GM23338 (cell line): ENCODE results near the gene BAG2. TPM values are rescaled to one million over a fixed set of nuclear protein-coding genes. Genes with fewer than 3 reads are reported as not detected.

Experiments
- ATAC-seq: fragments of 200-7000 bp; cut with Tn5 transposase; 3 replicates; pipeline ENCODE4 v1.9.1; 2020
- DNase-seq: peaks from one replicate; pipeline ENCODE4 v3.0.0-alpha.2; 2015; ENCODE audit warnings: low spot score
- H2AFZ ChIP-seq: fragments of 200-600 bp; sonication (generic); 2 replicates; pipeline ENCODE4 v1.8.0; 2016; ENCODE audit warnings: antibody characterized with exemption, mild to moderate bottlenecking, moderate library complexity
- H3F3A ChIP-seq: fragments of 200-600 bp; sonication (generic); replicated peaks from 2 replicates; pipeline ENCODE4 v1.8.0; 2017; ENCODE audit warnings: antibody characterized with exemption, mixed run types, low read depth
- H3K27ac ChIP-seq: fragments of 200-600 bp; sonication (generic); 2 replicates; pipeline ENCODE4 v1.6.1; 2016; ENCODE audit warnings: low read depth
- H3K27me3 ChIP-seq: fragments of 200-600 bp; sonication (generic); 2 replicates; pipeline ENCODE4 v1.8.0; 2016; ENCODE audit warnings: mild to moderate bottlenecking, mixed run types, moderate library complexity; ENCODE audit not compliant: insufficient read depth
- H3K36me3 ChIP-seq: fragments of 200-600 bp; sonication (generic); 2 replicates; pipeline ENCODE4 v1.8.0; 2016; ENCODE audit warnings: mild to moderate bottlenecking; ENCODE audit not compliant: insufficient read depth
- H3K4me1 ChIP-seq: fragments of 200-600 bp; sonication (generic); 2 replicates; pipeline ENCODE4 v1.8.0; 2016; ENCODE audit warnings: mild to moderate bottlenecking, moderate library complexity; ENCODE audit not compliant: insufficient read depth
- H3K4me2 ChIP-seq: fragments of 200-600 bp; sonication (generic); 2 replicates; pipeline ENCODE4 v1.7.1; 2017; ENCODE audit warnings: mixed run types
- H3K4me3 ChIP-seq: fragments of 200-600 bp; sonication (generic); 2 replicates; pipeline ENCODE4 v1.6.1; 2016; ENCODE audit warnings: mixed run types
- H3K79me2 ChIP-seq: fragments of 200-600 bp; sonication (generic); replicated peaks from 2 replicates; pipeline ENCODE4 v1.8.0; 2017; ENCODE audit warnings: mild to moderate bottlenecking; ENCODE audit not compliant: insufficient read depth
- H3K9me2 ChIP-seq: fragments of 200-600 bp; sonication (generic); 2 replicates; pipeline ENCODE4 v1.8.0; 2017; ENCODE audit not compliant: insufficient read depth
- H4K20me1 ChIP-seq: fragments of 200-600 bp; sonication (generic); replicated peaks from 2 replicates; pipeline ENCODE4 v1.8.0; 2017; ENCODE audit warnings: mild to moderate bottlenecking; ENCODE audit not compliant: insufficient read depth
- H3K27ac Mint-ChIP-seq: 2 replicates; pipeline ENCODE4 v1.8.0; 2020; ENCODE audit warnings: inconsistent platforms, mild to moderate bottlenecking, moderate library complexity, mixed read lengths
- H3K27me3 Mint-ChIP-seq: 3 replicates; pipeline ENCODE4 v1.8.0; 2022; ENCODE audit warnings: low read depth, mild to moderate bottlenecking, moderate library complexity, mixed read lengths, inconsistent platforms; ENCODE audit not compliant: insufficient read depth, poor library complexity
- H3K36me3 Mint-ChIP-seq: 3 replicates; pipeline ENCODE4 v1.8.0; 2021; ENCODE audit warnings: low read depth, mild to moderate bottlenecking, inconsistent platforms, moderate library complexity, mixed read lengths
- H3K4me1 Mint-ChIP-seq: 3 replicates; pipeline ENCODE4 v1.8.0; 2020; ENCODE audit warnings: mild to moderate bottlenecking, inconsistent platforms, mixed read lengths
- H3K4me3 Mint-ChIP-seq: 3 replicates; pipeline ENCODE4 v1.8.0; 2021; ENCODE audit warnings: moderate library complexity, mild to moderate bottlenecking, inconsistent platforms, mixed read lengths
- H3K9me3 Mint-ChIP-seq: 3 replicates; pipeline ENCODE4 v1.8.0; 2020; ENCODE audit warnings: moderate library complexity, mild to moderate bottlenecking, inconsistent platforms, mixed read lengths
- CREB1 ChIP-seq: fragments of 250-450 bp; sonication (Bioruptor Pico); IDR thresholded peaks from 2 replicates; pipeline ENCODE4 v1.5.0; 2020; ENCODE audit warnings: low read depth, mild to moderate bottlenecking, moderate library complexity
- CTCF ChIP-seq, 2 experiments: fragments of 200-600 bp in 1 of 2; sonication (generic) in 1 of 2; conservative IDR thresholded peaks; 2 replicates each; pipeline versions ENCODE4 v1.5.1 to v1.6.1; 2016 to 2017; ENCODE audit warnings: antibody characterized with exemption in 2 of 2, low read depth in 2 of 2, mild to moderate bottlenecking in 2 of 2, moderate library complexity in 1 of 2
- EZH2 ChIP-seq: fragments of 200-600 bp; sonication (generic); IDR thresholded peaks from one replicate; pipeline ENCODE4 v1.8.0; 2017; ENCODE audit warnings: antibody characterized with exemption, mild to moderate bottlenecking, low read depth; ENCODE audit not compliant: unreplicated experiment
- EZH2phosphoT487 ChIP-seq: fragments of 200-600 bp; sonication (generic); IDR thresholded peaks from one replicate; pipeline ENCODE4 v1.8.1; 2018; ENCODE audit warnings: antibody characterized with exemption; ENCODE audit not compliant: unreplicated experiment
- JUNB ChIP-seq: IDR thresholded peaks from one replicate; pipeline ENCODE4 v1.6.1; 2016; ENCODE audit warnings: antibody characterized with exemption; ENCODE audit not compliant: unreplicated experiment
- NANOG ChIP-seq: IDR thresholded peaks from 2 replicates; pipeline ENCODE4 v1.6.1; 2016; ENCODE audit warnings: antibody characterized with exemption, borderline replicate concordance
- POLR2AphosphoS5 ChIP-seq: IDR thresholded peaks from 2 replicates; pipeline ENCODE4 v1.6.1; 2016; ENCODE audit warnings: antibody characterized with exemption, low read depth
- REST ChIP-seq: IDR thresholded peaks from one replicate; pipeline ENCODE4 v1.6.1; 2018; ENCODE audit warnings: antibody characterized with exemption; ENCODE audit not compliant: unreplicated experiment
- STAT1 ChIP-seq: IDR thresholded peaks from one replicate; pipeline ENCODE4 v1.6.1; 2016; ENCODE audit warnings: antibody characterized with exemption; ENCODE audit not compliant: unreplicated experiment
- ZNF114 ChIP-seq: fragments of 250-450 bp; sonication (Bioruptor Pico); IDR thresholded peaks from 2 replicates; pipeline ENCODE4 v1.5.0; 2020; ENCODE audit warnings: mild to moderate bottlenecking, moderate library complexity
- ZNF331 ChIP-seq: fragments of 250-450 bp; sonication (Bioruptor Pico); IDR thresholded peaks from 2 replicates; pipeline ENCODE4 v1.5.0; 2020; ENCODE audit warnings: low read depth, mild to moderate bottlenecking, moderate library complexity
- polyA plus RNA-seq: library from polyadenylated mRNA; unstranded; fragments of >200 nt; fragmentation: Nextera tagmentation; extraction: Ambion mirVana; gene quantifications from 2 replicates; pipeline ENCODE4 v1.2.1, GENCODE V29; 2016
- total RNA-seq: library from RNA; depleted of rRNA; stranded (reverse); fragments of >200 nt; shearing (Covaris generic); gene quantifications from 2 replicates; pipeline ENCODE4 v1.2.3, GENCODE V29; 2014
- TF ChIP-seq, protein P1 (sequence below): IDR thresholded peaks from 2 replicates; pipeline ENCODE4 v1.6.1; 2016; ENCODE audit warnings: antibody characterized with exemption
- TF ChIP-seq, protein P2 (sequence below): fragments of 250-450 bp; sonication (Bioruptor Pico); IDR thresholded peaks from 2 replicates; pipeline ENCODE4 v1.5.0; 2020; ENCODE audit warnings: mild to moderate bottlenecking, moderate library complexity

Gene BAG2
- total and polyA plus RNA-seq, 2 experiments from 2014 or later: 8.5 to 9.5 TPM

DNA sequence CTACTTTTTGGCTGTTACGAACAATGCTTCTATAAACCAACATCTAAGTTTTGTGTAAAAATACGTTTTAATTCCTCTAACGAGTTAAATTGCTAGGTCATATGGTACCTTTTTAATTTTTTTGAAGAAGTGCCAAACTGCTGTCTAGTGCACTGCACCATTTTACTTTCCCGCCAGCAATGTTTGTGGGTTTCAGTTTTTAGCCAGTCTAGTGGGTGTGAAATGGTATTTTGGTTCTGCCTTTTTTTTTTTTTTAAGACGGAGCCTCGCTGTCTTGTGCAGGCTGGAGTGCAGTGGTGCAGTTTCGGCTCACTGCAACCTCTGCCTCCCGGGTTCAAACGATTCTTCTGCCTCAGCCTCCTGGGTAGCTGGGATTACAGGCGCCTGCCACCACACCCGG lies 34.1 kb upstream of the BAG2 start:
- H3K9me2 ChIP-seq: no peaks in the 10 kb centered on the region
- Mint-ChIP-seq H3K4me3 (no peak overlapping the region), H3K9me3 (no peaks in the 10 kb centered on the region), H3K27ac (no peak overlapping the region), H3K4me1 (no peaks in the 10 kb centered on the region), H3K27me3 (no peaks in the 10 kb centered on the region), H3K36me3 (peaks cover 17% of the 10 kb centered on the region; the same call in 2 of the 3 replicates)
- ATAC-seq: no peak
- H3K4me1 ChIP-seq: no peaks in the 10 kb centered on the region
- no peak overlapping the region for H2AFZ ChIP-seq
- H3K36me3 ChIP-seq: no peaks in the 10 kb centered on the region
- H3K4me3 ChIP-seq: no peak overlapping the region
- DNase-seq: no peak
- no peaks in the 10 kb centered on the region for H3F3A ChIP-seq
- H3K27me3 ChIP-seq: no peaks in the 10 kb centered on the region
- no peak for TF ChIP-seq ZNF114 (CRISPR knock-in tag)
- no peak for TF ChIP-seq JUNB
- TF ChIP-seq ZNF331: no peak
- TF ChIP-seq CTCF (conservative IDR thresholded peaks at IDR 0.05; ENCODE audit: low read depth in 2 of 2): no peak
- TF ChIP-seq POLR2AphosphoS5: no peak
- no peak for TF ChIP-seq EZH2phosphoT487
- TF ChIP-seq, protein P1, sequence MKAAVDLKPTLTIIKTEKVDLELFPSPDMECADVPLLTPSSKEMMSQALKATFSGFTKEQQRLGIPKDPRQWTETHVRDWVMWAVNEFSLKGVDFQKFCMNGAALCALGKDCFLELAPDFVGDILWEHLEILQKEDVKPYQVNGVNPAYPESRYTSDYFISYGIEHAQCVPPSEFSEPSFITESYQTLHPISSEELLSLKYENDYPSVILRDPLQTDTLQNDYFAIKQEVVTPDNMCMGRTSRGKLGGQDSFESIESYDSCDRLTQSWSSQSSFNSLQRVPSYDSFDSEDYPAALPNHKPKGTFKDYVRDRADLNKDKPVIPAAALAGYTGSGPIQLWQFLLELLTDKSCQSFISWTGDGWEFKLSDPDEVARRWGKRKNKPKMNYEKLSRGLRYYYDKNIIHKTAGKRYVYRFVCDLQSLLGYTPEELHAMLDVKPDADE: no peak
- TF ChIP-seq CREB1: no peak
- TF ChIP-seq NANOG: no peak
- TF ChIP-seq REST: no peak
- no peak for TF ChIP-seq EZH2
- TF ChIP-seq, protein P2, sequence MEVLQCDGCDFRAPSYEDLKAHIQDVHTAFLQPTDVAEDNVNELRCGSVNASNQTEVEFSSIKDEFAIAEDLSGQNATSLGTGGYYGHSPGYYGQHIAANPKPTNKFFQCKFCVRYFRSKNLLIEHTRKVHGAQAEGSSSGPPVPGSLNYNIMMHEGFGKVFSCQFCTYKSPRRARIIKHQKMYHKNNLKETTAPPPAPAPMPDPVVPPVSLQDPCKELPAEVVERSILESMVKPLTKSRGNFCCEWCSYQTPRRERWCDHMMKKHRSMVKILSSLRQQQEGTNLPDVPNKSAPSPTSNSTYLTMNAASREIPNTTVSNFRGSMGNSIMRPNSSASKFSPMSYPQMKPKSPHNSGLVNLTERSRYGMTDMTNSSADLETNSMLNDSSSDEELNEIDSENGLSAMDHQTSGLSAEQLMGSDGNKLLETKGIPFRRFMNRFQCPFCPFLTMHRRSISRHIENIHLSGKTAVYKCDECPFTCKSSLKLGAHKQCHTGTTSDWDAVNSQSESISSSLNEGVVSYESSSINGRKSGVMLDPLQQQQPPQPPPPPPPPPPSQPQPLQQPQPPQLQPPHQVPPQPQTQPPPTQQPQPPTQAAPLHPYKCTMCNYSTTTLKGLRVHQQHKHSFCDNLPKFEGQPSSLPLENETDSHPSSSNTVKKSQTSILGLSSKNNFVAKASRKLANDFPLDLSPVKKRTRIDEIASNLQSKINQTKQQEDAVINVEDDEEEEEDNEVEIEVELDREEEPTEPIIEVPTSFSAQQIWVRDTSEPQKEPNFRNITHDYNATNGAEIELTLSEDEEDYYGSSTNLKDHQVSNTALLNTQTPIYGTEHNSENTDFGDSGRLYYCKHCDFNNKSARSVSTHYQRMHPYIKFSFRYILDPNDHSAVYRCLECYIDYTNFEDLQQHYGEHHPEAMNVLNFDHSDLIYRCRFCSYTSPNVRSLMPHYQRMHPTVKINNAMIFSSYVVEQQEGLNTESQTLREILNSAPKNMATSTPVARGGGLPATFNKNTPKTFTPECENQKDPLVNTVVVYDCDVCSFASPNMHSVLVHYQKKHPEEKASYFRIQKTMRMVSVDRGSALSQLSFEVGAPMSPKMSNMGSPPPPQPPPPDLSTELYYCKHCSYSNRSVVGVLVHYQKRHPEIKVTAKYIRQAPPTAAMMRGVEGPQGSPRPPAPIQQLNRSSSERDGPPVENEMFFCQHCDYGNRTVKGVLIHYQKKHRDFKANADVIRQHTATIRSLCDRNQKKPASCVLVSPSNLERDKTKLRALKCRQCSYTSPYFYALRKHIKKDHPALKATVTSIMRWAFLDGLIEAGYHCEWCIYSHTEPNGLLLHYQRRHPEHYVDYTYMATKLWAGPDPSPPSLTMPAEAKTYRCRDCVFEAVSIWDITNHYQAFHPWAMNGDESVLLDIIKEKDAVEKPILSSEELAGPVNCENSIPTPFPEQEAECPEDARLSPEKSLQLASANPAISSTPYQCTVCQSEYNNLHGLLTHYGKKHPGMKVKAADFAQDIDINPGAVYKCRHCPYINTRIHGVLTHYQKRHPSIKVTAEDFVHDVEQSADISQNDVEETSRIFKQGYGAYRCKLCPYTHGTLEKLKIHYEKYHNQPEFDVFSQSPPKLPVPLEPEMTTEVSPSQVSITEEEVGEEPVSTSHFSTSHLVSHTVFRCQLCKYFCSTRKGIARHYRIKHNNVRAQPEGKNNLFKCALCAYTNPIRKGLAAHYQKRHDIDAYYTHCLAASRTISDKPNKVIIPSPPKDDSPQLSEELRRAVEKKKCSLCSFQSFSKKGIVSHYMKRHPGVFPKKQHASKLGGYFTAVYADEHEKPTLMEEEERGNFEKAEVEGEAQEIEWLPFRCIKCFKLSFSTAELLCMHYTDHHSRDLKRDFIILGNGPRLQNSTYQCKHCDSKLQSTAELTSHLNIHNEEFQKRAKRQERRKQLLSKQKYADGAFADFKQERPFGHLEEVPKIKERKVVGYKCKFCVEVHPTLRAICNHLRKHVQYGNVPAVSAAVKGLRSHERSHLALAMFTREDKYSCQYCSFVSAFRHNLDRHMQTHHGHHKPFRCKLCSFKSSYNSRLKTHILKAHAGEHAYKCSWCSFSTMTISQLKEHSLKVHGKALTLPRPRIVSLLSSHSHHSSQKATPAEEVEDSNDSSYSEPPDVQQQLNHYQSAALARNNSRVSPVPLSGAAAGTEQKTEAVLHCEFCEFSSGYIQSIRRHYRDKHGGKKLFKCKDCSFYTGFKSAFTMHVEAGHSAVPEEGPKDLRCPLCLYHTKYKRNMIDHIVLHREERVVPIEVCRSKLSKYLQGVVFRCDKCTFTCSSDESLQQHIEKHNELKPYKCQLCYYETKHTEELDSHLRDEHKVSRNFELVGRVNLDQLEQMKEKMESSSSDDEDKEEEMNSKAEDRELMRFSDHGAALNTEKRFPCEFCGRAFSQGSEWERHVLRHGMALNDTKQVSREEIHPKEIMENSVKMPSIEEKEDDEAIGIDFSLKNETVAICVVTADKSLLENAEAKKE: no peak
- no peak for TF ChIP-seq STAT1
- no peaks in the 10 kb centered on the region for H3K79me2 ChIP-seq
- no peak overlapping the region for H3K4me2 ChIP-seq
- no peaks in the 10 kb centered on the region for H4K20me1 ChIP-seq
- no peak overlapping the region for H3K27ac ChIP-seq
